Thoracic aorta (tissue), 2 donors: Measurements from ENCODE around the gene CPNE4. TPM values are rescaled to one million over a fixed set of nuclear protein-coding genes. Genes with fewer than 3 reads are reported as not detected.
"Not testable (repeated sequence)": the region's sequence is repeated elsewhere in the genome, so short reads cannot be mapped to it uniquely, and the experiment has no call there.

ENCODE experiments used
- ATAC-seq: fragments of 150-250 bp; one replicate; pipeline ENCODE4 v1.8.0; 2017; ENCODE audit warnings: low read depth; ENCODE audit not compliant: insufficient number of reproducible peaks, low FRiP score
- DNase-seq: peaks from one replicate; pipeline ENCODE4 v3.0.0-alpha.2; 2020; ENCODE audit warnings: low spot score
- H3K27ac ChIP-seq, 2 donors: fragments of 200-600 bp; sonication (generic); 1 replicate in 1 of 2; 2 replicates in 1 of 2; pipeline ENCODE4 v1.5.1; 2016; ENCODE audit warnings: mild to moderate bottlenecking in 2 of 2, moderate library complexity in 2 of 2
- H3K27me3 ChIP-seq: fragments of 200-600 bp; sonication (generic); replicated peaks from 2 replicates; pipeline ENCODE4 v1.6.0; 2016; ENCODE audit warnings: mild to moderate bottlenecking; ENCODE audit not compliant: insufficient read depth
- H3K36me3 ChIP-seq: fragments of 200-600 bp; sonication (generic); one replicate; pipeline ENCODE4 v1.5.1; 2016
- H3K4me1 ChIP-seq, 2 donors: fragments of 200-600 bp; sonication (generic); 1 replicate in 1 of 2; 2 replicates in 1 of 2; pipeline versions ENCODE4 v1.5.1 to v1.6.0; 2016; ENCODE audit warnings: low read depth in 2 of 2, mild to moderate bottlenecking in 1 of 2; ENCODE audit not compliant: control insufficient read depth in 1 of 2
- H3K4me3 ChIP-seq: fragments of 200-600 bp; sonication (generic); 2 replicates; pipeline ENCODE4 v1.5.1; 2016; ENCODE audit warnings: mild to moderate bottlenecking
- H3K9me3 ChIP-seq: fragments of 200-600 bp; sonication (generic); 2 replicates; pipeline ENCODE4 v1.5.1; 2016
- CTCF ChIP-seq: fragments of 200-600 bp; sonication (generic); IDR thresholded peaks from one replicate; pipeline ENCODE4 v1.5.1; 2019; ENCODE audit warnings: antibody characterized with exemption
- total RNA-seq, 2 donors: library from RNA; depleted of rRNA; stranded (reverse); fragments of >200 nt; gene quantifications; one replicate each; pipeline versions ENCODE4 v1.1.0 to v1.2.3, GENCODE V29; 2016

The CPNE4 gene
- total RNA-seq, 2 donors from 2014 or later: 0.54 to 4.9 TPM

DNA sequence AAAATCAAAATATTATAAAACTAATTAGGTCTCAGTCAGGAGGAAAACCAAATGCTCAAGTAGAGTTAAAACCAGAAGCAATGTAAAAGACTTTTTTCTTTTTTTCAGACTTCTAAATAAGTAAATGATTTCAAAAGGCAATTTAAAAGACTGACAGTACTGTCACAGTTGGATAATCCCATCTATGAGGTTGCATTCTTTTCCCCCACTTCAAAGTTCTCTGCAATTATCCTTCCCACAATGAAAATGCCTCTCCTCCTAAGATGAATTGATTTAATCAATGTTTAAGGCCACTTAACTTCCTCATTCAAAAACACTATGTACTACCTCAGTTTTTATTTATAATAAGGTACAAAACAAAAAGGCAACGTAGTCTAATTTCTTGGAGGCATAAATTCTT lies 540.1 kb downstream of the CPNE4 start:
- ATAC-seq (no peak), DNase-seq (no peak)
- Histone ChIP-seq H3K36me3 (peaks cover 48% of the 10 kb centered on the region), H3K4me1 (no peaks in the 10 kb centered on the region), H3K27ac (no peak overlapping the region), H3K27me3 (no peaks in the 10 kb centered on the region), H3K4me3 (no peak overlapping the region), H3K9me3 (no peaks in the 10 kb centered on the region)
- TF ChIP-seq CTCF: no peak

DNA sequence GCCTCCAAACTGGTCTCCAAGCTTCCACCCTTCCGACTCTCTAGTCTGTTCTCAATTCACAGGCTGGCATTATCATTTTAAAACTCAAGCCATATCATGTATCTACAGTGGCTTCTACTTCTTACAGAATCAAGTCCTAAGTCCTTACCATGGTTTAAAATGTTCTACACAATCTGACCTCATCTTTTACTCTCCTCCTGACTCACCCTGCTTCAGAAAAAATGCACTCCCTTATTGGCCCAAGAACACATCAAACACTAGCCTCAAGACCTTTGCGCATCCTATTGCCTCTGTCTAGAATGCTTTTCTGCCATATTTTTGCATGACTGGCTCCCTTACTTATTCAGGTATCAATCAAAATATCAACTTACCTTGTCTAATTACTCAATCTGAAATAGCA lies 543.0 kb downstream of the CPNE4 start:
- peaks cover 43% of the 10 kb centered on the region for H3K36me3 ChIP-seq
- H3K4me1 ChIP-seq: no peaks in the 10 kb centered on the region
- H3K27me3 ChIP-seq: no peaks in the 10 kb centered on the region
- no peaks in the 10 kb centered on the region for H3K9me3 ChIP-seq
- no peak for TF ChIP-seq CTCF
- no peak overlapping the region for H3K27ac ChIP-seq
- ATAC-seq: no peak
- no peak overlapping the region for H3K4me3 ChIP-seq
- no peak for DNase-seq

- DNase-seq: no peak
- H3K36me3 ChIP-seq: peaks cover 39% of the 10 kb centered on the region
- no peaks in the 10 kb centered on the region for H3K4me1 ChIP-seq
- no peaks in the 10 kb centered on the region for H3K27me3 ChIP-seq
- H3K9me3 ChIP-seq: no peaks in the 10 kb centered on the region
- no peak overlapping the region for H3K4me3 ChIP-seq
- no peak for TF ChIP-seq CTCF
- no peak for ATAC-seq
- no peak overlapping the region for H3K27ac ChIP-seq
Observed at GRCh38 chr3:131491084-131491483, 543.7 kb downstream of the CPNE4 start.

DNA sequence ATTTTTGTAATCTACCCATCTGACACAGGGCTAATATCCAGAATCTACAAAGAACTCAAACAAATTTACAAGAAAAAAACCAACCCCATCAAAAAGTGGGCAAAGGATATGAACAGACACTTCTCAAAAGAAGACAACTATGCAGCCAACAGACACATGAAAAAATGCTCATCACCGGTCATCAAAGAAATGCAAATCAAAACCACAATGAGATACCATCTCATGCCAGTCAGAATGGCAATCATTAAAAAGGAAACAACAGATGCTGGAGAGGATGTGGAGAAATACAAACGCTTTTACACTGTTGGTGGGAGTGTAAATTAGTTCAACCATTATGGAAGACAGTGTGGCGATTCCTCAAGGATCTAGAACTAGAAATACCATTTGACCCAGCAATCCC lies 548.3 kb downstream of the CPNE4 start:
- ATAC-seq, H3K4me3 ChIP-seq, H3K4me1 ChIP-seq, H3K9me3 ChIP-seq, H3K27ac ChIP-seq, H3K27me3 ChIP-seq, DNase-seq: not testable (repeated sequence)
- peaks cover 23% of the 10 kb centered on the region for H3K36me3 ChIP-seq

DNA sequence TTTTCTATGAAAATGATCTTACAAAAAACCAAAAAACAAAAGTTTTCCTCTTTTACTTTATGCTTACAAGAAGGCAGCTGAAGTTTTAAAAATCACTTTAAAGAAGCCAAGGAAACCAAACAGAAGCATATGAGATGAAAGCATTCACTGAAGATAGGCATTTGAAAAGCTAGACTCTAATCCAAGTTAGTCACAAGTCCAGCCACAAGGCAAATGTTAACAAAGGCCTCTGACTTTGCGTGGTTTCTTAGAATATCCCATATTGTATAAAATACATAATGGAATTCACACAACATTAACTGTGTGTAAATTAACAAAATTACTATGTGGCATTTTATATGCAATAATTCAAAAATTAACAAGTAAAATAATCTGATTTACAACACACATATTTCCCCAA lies 549.7 kb downstream of the CPNE4 start:
- no peak overlapping the region for H3K4me3 ChIP-seq
- H3K9me3 ChIP-seq: no peaks in the 10 kb centered on the region
- no peak for ATAC-seq
- no peak overlapping the region for H3K27ac ChIP-seq
- no peaks in the 10 kb centered on the region for H3K4me1 ChIP-seq
- no peaks in the 10 kb centered on the region for H3K27me3 ChIP-seq
- no peak for TF ChIP-seq CTCF
- peaks cover 18% of the 10 kb centered on the region for H3K36me3 ChIP-seq
- DNase-seq: no peak

GRCh38 chr3:131484496-131485111 lies 550.2 kb downstream of the CPNE4 start:
- DNase-seq: no peak
- H3K4me3 ChIP-seq: no peak overlapping the region
- no peak for ATAC-seq
- H3K27me3 ChIP-seq: no peaks in the 10 kb centered on the region
- no peaks in the 10 kb centered on the region for H3K9me3 ChIP-seq
- peaks cover 13% of the 10 kb centered on the region for H3K36me3 ChIP-seq
- no peaks in the 10 kb centered on the region for H3K4me1 ChIP-seq
- H3K27ac ChIP-seq: no peak overlapping the region
- no peak for TF ChIP-seq CTCF
